Measurements from ENCODE around the gene ULK4.

DNA sequence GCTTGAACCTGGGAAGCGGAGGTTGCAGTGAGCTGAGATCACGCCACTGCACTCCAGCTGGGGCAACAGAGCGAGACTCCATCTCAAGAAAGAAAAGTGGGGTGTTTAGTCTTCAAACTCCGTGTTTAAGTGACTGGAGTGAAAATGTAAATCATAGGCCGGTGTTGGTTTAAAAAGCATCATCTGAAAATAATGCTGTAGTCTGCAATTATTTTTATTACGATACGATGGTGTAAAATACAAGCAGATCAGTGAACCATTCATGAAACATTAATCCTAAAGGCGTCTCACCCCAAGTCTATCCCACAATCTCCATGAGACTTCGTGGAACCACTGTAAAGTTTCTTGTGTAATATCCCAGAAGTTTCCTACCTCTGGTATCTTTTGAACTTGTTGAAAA lies 756.3 kb downstream of the ULK4 start:
- TF ChIP-seq, protein P1, sequence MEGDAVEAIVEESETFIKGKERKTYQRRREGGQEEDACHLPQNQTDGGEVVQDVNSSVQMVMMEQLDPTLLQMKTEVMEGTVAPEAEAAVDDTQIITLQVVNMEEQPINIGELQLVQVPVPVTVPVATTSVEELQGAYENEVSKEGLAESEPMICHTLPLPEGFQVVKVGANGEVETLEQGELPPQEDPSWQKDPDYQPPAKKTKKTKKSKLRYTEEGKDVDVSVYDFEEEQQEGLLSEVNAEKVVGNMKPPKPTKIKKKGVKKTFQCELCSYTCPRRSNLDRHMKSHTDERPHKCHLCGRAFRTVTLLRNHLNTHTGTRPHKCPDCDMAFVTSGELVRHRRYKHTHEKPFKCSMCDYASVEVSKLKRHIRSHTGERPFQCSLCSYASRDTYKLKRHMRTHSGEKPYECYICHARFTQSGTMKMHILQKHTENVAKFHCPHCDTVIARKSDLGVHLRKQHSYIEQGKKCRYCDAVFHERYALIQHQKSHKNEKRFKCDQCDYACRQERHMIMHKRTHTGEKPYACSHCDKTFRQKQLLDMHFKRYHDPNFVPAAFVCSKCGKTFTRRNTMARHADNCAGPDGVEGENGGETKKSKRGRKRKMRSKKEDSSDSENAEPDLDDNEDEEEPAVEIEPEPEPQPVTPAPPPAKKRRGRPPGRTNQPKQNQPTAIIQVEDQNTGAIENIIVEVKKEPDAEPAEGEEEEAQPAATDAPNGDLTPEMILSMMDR (conservative IDR thresholded peaks at IDR 0.05), result no peak
- TF ChIP-seq EZH2 (IDR thresholded peaks at IDR 0.05; ENCODE audit: low read depth), result no peak
